Activated CD4-positive, alpha-beta T cell treated with anti-CD3 and anti-CD28 coated beads, Interleukin-2, amount 50 U/mL, for 48 hours (primary cell): ENCODE results near the gene USP35.

ENCODE experiments used
- DNase-seq, 2 experiments: peaks; one replicate each; pipeline ENCODE4 v3.0.0-alpha.2; 2020

The USP35 gene

DNA sequence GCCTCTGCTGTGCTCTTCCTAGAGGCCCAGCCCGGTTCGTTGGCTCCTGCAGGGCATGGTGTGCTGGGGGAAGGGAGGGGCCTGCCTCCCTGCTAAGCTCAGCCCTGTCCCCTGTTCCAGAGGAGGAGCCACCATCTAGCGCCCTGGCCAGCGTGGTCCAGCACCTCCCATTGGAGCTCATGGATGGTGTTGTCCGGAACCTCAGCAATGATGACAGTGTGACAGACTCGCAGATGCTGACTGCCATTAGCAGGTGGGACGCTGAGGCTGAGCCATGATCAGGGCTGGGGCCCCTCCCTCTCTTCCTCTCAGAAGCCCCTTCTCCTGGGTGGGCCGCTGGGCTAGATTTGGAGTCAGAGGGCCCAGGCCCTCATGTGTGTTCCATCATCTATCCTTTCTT lies 9.1 kb downstream of the USP35 start:
- no peak for DNase-seq

DNA sequence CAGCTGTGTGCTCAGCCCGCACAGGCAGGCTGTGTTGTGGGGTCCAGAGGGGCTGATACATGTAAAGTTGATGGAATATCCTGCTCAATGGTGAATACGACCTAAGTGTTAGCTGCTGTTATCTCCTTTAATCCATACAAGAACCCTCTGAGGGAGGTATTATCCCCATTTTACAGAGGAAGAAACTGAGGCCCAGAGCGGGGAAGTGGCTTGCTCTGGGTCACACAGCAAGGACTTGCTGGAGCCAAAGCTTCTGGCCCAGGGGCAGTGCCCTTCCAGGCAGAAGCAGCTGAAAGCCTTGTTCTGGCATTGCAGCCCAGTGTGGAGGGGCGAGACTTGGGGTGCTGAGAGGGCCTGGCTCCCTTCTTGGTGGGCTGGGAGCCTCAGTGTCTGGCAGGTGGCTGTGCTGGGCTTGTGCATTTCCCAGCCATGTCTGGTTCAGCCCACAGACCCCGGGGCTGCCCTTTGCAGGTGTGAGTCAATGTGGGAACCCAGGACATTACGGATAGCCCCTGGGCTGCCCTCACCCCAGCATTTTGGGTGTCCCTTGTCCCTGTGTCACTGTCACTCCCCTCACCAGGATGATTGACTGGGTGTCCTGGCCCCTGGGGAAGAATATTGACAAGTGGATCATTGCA lies 10.4 kb downstream of the USP35 start:
- DNase-seq = no peak

DNA sequence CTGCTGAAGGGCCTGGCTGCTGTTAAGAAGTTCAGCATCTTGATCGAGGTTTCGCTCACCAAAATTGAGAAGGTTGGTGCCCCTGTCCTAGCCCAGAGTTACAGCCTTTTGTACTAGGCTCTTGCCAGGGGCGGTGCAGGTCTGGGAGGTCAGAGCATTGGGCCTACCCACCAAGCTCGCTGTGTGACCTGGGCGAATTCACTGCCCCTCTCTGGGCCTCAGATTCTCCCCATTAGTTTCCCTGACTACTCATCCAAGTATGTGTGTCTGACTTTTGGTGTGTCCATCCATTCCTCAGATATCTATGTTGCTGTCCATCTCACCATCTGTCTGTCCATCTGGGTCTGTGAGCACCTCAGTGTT lies 10.9 kb downstream of the USP35 start:
- DNase-seq = no peak

DNA sequence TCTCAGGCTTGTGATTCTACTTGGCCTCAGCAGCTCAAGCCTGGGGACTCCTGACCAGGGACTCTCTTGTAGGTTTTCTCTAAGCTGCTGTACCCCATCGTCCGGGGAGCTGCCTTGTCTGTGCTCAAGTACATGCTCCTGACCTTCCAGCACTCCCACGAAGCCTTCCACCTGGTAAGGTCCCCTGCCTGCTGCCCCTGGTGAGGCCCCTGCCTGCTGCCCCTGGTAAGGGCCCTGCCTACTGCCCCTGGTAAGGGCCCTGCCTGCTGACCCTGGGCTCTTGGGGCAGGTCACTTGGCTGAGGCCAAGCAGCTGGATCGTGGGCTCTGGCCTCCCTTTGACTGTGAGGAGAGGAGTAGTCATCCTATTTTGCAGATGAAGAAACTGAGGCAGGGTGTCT lies 11.3 kb downstream of the USP35 start:
- no peak for DNase-seq

DNA sequence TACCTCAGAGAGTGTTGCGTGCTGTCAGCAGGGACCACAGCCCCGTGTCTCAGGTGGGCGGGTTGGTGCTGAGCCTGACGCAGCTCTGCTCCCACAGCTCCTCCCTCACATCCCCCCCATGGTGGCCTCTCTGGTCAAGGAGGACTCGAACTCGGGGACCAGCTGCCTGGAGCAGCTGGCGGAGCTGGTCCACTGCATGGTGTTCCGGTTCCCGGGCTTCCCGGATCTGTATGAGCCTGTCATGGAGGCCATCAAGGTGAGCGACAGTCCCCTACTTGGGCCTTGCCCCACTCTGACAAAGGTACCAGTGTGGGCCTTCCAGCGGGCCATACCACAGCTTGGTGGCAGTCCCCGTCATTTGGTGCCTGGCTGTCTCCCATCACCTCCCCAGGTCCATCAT lies 11.8 kb downstream of the USP35 start:
- no peak for DNase-seq

DNA sequence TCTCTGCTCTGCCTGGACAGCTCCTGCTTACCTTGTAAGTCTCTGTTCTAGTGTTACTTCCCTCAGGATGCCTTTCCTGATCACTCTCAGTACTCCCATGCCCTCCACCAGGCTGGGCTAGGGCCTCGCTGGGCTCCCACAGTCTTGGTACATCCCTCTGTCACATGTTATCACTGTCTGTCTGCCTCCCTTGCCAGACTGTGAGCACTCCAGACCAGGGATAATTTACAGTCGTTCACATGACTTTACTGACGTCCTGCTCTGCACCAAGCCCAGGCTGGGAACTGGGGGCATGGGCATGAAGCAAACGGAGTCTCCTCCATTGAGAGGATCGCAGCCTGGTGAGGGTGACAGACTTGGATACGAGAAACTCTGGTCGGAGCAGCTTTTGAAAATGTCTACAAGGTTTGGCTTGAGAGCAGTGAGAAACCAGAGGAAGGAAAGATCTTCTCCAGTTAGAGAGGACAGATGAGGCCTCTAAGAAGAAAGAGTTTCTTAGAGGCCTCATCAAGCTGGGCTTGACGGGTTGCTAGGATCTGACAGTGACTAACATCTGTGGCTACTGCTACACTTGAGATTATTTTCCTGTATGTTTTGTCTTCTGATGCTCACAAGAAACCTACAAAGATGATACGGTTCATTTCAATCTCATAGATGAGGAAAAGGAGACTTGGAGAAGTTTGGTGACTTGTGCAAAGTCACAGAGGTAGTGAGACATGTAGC lies 12.5 kb downstream of the USP35 start:
- DNase-seq = no peak

DNA sequence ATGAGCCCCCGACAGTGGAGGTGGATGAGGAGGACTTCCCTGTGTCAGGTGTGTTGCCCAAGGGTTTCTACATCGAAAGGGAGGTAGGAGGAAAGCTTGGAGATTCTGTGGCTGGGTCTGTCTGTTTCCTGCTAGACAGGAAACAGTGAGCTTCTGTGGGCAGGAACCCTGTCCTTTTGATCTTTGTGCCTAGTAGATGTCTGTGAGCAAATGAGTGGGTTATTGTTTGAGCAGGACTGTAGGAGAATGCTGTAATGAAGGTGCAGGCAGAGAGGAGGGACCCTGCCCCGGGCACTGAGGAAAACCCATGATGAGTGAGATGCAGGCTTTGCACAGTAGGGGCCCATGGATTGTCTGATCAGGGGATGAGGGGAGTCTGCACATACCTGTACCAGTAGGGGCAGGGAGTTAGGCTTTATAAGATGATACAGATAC lies 14.0 kb downstream of the USP35 start:
- peak; percentile 25 to 36 for DNase-seq

DNA sequence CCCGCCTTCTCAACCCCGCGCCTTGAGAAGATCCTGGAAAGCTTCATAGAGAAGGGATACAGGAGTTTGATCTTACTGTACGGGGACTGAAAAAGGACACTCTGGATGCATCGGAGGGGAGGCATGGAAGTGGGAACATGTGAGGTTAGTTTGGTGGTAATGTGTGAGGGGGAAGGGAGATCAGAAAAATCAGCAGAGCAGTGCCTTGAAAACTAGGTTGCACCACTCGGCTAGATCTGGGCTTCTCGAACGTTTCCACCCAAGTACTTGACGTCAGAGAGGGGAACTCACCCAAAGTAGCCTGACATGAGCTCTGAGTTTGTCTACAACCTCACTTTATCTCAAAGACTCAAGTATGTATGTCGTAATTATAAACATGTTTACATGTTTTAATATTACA lies 14.5 kb downstream of the USP35 start:
- peak in 1 of 2 experiments; percentile 19 for DNase-seq

DNA sequence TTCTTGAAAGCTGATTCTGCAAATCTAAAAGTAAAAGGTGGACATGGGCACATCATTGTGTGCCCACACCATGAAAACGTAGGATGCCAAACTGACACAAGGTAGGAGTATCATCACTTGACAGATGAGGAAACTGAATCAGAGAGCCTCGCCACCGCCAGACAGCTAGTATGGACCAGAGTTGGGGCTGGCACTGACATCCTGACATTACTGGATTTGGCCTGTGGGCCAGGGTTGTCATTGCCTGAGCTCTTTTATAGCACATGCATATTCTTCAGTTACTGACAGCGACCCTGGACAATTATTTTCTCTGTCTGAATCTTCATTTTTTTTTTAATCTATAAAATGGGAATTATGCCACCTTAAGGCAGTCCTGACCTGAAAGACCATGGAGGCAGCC lies 16.5 kb downstream of the USP35 start:
- DNase-seq = no peak

DNA sequence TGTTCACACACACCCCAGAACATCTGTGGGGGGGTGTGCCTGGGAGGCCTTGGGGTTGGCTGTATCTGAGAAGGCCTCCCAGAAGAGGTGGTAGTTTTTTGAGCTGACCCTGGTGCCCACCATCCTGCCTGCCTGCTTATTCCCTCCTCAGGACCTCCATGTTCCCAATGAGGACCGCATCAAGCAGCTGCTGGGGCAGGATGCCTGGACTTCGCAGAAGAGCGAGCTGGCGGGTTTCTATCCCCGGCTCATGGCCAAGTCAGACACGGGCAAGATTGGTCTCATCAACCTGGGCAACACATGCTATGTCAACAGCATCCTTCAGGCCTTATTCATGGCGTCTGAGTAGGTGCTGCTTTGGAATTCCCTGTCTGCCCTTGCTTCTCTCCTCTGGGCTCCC lies 17.0 kb downstream of the USP35 start:
- no peak for DNase-seq

DNA sequence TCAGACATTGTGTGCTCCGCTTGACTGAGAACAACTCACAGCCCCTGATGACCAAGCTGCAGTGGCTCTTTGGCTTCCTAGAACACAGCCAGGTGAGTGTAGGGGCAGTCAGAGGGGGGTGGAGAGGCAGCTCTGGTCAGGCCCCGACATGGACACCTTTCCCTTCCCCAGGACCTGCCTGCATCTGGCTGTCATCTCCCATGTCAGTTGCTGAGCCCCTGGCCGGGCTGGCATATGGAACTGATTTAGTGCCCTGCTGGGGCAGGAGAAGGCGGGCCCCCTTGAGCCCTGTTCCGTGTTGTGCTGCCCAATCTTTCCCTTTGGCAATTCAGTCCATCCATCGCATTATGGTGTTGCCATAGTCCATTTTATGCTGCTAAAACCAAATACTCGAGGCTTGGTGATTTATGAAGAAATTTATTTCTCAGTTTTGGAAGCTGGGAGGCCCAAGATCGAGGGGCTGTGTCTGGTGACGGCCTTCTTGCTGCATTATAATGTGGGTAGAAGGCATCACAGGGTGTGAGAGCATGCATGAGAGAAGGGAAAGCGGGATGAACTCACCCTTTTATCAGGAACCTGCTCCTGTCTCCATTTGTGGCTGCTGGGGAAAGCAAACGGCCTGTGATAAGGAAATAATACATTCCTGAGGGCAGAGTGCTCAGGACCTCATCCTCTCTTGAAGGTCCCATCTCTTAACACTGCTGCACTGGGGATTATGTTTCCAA lies 19.0 kb downstream of the USP35 start:
- no peak for DNase-seq

DNA sequence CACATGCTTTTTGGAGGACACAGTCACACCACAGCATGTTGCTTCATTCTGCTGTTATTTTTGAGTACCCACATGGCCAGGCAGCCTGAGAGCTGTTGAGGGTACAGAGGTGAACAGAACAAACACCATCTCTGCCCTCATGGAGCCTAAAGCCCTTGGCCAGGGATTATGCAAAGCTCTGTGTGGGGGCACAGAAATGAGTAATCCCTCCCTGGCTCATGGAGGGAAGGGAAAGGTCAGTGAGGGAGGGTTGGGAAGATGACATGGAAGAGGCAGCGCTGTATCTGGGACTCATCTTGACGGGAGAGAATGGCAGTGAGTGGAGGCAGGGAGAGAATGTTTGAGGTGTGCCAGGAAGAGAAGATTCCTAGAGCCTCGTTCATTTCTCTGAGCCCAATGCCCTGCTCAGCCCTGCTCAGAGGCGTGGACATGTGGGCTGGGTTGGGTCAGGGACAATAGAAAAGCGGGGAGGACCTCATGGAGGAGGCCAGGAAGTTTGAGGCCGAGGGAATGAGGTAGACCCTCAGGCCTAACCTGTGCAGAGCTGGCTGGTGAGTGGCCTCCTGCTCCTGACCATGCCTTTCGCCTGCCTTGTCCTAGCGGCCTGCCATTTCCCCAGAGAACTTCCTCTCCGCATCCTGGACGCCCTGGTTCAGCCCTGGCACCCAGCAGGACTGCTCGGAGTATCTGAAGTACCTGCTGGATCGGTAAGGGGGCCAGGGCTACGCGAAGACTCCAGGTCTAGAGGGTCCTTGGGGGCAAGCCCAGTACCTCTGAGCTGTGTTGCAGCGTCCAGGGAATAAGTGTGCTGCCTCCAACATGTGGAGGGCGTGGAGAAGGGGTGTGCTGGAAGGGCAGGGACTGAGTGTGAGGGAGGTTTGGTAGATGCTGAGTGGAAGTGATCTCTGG lies 19.8 kb downstream of the USP35 start:
- no peak for DNase-seq

DNA sequence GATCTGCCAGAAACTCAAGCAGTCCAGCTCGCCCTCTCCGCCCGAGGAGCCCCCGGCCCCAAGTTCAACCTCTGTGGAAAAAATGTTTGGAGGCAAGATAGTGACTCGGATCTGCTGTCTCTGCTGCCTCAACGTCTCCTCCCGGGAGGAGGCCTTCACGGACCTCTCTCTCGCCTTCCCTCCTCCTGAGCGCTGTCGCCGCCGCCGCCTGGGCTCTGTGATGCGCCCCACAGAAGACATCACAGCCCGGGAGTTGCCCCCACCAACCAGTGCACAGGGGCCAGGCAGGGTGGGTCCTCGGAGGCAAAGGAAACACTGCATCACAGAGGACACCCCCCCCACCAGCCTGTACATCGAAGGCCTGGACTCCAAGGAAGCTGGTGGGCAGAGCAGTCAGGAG lies 20.8 kb downstream of the USP35 start:
- DNase-seq = no peak

DNA sequence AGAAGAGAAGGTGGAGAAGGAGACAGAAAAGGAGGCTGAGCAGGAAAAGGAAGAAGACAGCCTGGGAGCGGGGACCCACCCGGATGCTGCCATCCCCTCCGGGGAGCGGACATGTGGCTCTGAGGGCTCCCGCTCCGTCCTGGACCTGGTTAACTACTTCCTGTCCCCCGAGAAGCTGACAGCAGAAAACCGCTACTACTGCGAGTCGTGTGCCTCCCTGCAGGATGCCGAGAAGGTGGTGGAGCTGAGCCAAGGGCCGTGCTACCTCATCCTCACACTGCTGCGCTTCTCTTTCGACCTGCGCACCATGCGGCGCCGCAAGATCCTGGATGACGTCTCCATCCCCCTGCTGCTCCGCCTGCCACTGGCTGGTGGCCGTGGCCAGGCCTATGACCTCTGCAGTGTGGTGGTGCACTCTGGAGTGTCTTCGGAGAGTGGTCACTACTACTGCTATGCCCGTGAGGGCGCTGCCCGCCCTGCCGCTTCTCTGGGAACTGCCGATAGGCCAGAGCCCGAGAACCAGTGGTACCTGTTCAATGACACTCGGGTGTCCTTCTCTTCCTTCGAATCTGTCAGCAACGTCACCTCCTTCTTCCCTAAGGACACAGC lies 21.4 kb downstream of the USP35 start:
- DNase-seq = no peak

DNA sequence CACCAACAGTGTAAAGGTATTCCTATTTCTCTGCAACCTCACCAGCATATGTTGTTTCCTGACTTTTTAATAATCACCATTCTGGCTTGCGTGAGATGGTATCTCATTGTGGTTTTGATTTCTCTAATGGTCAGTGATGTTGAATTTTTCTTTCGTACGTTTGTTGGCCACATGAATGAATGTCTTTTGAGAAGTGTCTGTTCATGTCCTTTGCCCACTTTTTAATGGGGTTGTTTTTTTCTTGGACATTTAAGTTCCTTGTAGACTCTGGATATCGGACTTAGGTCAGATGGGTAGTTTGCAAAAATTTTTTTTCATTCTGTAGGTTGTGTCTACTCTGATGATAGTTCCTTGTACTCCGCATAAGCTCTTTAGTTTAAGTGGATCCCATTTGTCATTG lies 22.8 kb downstream of the USP35 start:
- DNase-seq = no peak

DNA sequence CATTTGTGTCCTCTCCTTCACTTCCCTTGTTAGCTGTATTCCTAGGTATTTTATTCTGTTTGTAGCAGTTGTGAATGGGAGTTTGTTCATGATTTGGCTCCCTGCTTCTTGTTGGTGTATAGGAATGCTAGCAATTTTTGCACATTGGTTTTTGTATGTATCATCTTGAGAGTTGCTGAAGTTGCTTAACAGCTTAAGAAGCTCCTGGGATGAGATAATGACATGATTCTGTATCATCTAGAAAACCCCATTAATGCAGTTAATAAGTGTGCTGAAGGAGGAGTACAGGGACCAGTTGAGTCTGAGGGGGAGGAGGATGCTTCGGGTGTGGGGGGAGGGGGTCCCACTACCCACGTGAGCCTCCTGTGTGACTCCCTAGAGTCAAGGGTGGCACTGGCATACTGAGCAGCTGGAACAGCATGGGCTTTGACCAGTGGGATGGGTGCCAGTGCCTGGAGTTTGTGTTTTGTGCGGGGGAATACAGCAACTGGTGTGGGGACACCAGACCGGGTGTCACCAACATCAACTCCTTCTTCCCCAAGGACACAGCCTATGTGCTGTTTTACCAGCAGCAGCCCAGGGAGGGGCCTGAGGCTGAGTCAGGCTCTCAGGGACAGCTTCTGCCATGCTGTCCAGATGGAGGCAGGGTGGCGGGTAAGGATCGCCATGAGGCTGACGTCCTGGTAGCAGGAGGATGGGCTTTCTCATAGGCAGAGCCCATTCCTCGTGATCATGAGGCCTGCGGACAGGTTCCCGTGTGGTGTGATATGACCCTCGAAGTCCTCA lies 24.1 kb downstream of the USP35 start:
- DNase-seq = no peak

DNA sequence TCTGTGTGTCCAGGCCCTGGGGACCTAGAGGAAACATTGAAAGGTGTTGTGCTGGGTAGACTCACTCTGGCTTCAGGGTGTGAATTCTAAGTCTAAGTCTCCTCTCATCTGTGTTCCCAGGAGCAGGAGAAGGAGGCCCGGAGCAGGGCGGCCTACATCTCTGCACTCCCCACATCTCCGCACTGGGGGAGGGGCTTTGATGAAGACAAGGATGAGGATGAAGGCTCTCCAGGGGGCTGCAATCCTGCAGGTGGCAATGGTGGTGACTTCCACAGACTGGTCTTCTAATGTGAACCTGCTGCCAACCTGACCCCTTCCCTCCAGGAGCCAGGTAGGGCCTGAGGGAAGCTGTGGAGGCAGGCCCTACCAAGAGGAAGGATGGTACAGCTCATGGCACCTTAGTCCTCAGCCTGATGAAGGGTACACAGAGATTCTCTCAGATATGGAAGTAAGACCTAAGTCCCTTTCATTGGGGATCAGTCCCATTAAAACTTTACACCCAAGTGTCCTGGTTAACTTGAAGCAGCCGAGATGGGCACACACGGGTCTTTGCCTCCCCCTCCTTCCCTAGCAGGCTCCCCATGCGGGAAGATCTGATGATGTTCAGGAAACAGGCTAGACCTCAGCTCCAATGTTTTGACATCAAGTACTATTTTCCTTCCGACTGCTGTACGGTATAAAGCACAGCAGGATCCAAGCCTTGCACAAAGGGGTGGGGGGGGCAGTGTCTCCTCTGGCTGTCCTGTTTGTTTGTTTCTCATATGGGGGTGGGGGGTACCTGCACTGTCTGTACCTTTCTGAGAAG lies 25.0 kb downstream of the USP35 start:
- DNase-seq = no peak

DNA sequence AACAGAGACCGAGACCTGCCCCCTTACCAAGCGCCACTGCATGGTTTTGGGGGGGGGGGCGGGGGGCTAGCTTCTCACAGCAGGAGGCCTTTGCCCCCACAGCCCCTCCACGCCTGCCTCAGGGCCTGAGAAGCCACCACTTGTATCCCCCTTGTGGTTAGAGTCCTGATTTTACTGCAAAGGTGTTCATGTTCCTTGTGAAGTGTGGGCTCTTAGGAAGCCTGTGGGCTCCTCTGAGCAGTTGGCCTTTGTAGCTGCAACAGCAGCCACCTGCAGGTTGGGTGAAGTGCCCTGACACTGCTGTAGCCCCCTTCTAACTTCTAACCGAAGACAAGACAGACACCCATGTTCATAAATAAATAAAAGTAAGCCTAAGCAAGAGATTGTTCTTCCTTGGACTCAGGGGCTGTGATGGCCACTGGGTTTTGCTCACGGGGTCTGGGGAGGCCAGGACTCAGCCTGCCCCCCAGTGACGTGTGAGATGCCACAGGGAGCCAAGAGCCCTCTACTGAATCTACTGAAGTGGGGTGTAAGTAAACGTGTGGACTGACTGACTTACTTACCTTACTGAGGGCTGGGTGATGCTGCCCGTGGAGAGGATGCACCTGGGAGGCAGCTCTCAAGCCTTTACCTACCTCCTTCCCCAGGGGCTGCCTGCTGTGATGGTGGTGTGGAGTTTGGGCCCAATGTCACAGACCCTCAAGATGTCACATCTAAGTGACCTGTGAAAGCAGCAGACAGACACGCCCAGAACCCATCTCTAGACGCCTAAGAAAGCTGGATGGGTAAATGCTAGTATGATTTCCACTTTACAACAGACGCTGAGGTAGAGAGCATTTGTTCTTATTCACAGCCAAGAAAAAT lies 25.8 kb downstream of the USP35 start:
- DNase-seq = no peak

DNA sequence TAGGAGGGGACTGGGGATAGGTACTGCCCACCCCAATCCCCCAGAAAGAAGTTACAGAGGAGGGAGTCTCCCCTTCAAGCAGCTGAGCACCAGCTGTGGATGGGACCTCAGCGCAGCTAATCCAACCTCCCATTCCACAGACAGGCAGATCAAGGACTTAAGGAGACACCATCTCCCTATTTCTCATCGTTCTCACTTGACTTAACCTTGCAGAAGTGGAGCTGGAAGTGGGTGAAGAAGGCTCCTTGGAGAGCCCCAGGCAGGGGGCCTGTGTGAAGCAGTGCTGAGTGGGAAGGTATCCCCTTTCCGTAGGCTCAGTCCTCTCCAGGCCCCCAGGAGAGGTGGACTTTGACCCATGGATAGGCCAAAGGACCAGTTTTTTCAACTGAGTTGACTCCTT lies 27.3 kb downstream of the USP35 start:
- DNase-seq = no peak
